Measurements from ENCODE around the gene TMEM52B. TPM values are rescaled to one million over a fixed set of nuclear protein-coding genes. Genes with fewer than 3 reads are reported as not detected.
"Not testable (repeated sequence)": the region's sequence is repeated elsewhere in the genome, so short reads cannot be mapped to it uniquely, and the experiment has no call there.

The TMEM52B gene
- total RNA-seq, 1 donor from 2014 or later: not detected

- Mint-ChIP-seq H3K4me3 (no peak overlapping the region), H3K27me3 (ENCODE audit: low read depth) (peaks cover 5% of the 10 kb centered on the region), H3K9me3 (no peaks in the 10 kb centered on the region), H3K4me1 (peaks cover 4% of the 10 kb centered on the region), H3K27ac (ENCODE audit: unreplicated experiment) (no peak overlapping the region), H3K36me3 (ENCODE audit: low read depth) (no peaks in the 10 kb centered on the region)
- DNase-seq (ENCODE audit: low read depth, low spot score): peak; percentile 22
- peak; percentile 85 for TF ChIP-seq CTCF (conservative IDR thresholded peaks at IDR 0.05)
Observed at GRCh38 chr12:10190558-10191388, 11.9 kb downstream of the TMEM52B start.

GRCh38 chr12:10191865-10192264 is 13.0 kb downstream of the TMEM52B start:
- H3K4me3 Mint-ChIP-seq: no peak overlapping the region
- no peak overlapping the region for H3K27ac Mint-ChIP-seq (ENCODE audit: unreplicated experiment)
- H3K36me3 Mint-ChIP-seq (ENCODE audit: low read depth): no peaks in the 10 kb centered on the region
- no peak for TF ChIP-seq CTCF (conservative IDR thresholded peaks at IDR 0.05)
- peaks cover 4% of the 10 kb centered on the region for H3K4me1 Mint-ChIP-seq
- no peaks in the 10 kb centered on the region for H3K9me3 Mint-ChIP-seq
- peaks cover 5% of the 10 kb centered on the region for H3K27me3 Mint-ChIP-seq (ENCODE audit: low read depth)
- DNase-seq (ENCODE audit: low read depth, low spot score): no peak

- no peak for DNase-seq (ENCODE audit: low read depth, low spot score)
- no peak for TF ChIP-seq CTCF (conservative IDR thresholded peaks at IDR 0.05)
- Mint-ChIP-seq H3K36me3 (ENCODE audit: low read depth) (no peaks in the 10 kb centered on the region), H3K27me3 (ENCODE audit: low read depth) (peaks cover 5% of the 10 kb centered on the region), H3K4me3 (no peak overlapping the region), H3K4me1 (peaks cover 4% of the 10 kb centered on the region), H3K9me3 (no peaks in the 10 kb centered on the region), H3K27ac (ENCODE audit: unreplicated experiment) (no peak overlapping the region)
Observed at GRCh38 chr12:10194160-10194670, 15.4 kb downstream of the TMEM52B start.

GRCh38 chr12:10196210-10196609 is 17.4 kb downstream of the TMEM52B start:
- Mint-ChIP-seq H3K4me3 (no peak overlapping the region), H3K27me3 (ENCODE audit: low read depth) (peaks cover 5% of the 10 kb centered on the region), H3K4me1 (no peaks in the 10 kb centered on the region), H3K36me3 (ENCODE audit: low read depth) (no peaks in the 10 kb centered on the region), H3K9me3 (no peaks in the 10 kb centered on the region), H3K27ac (ENCODE audit: unreplicated experiment) (no peak overlapping the region)
- TF ChIP-seq CTCF (conservative IDR thresholded peaks at IDR 0.05): no peak
- no peak for DNase-seq (ENCODE audit: low read depth, low spot score)

- TF ChIP-seq CTCF (conservative IDR thresholded peaks at IDR 0.05): no peak
- Mint-ChIP-seq H3K36me3 (ENCODE audit: low read depth) (no peaks in the 10 kb centered on the region), H3K4me1 (no peaks in the 10 kb centered on the region), H3K9me3 (no peaks in the 10 kb centered on the region), H3K27ac (ENCODE audit: unreplicated experiment) (no peak overlapping the region), H3K4me3 (no peak overlapping the region), H3K27me3 (ENCODE audit: low read depth) (peaks cover 3% of the 10 kb centered on the region)
- no peak for DNase-seq (ENCODE audit: low read depth, low spot score)
Observed at GRCh38 chr12:10197879-10198278, 19.0 kb downstream of the TMEM52B start.

- DNase-seq (ENCODE audit: low read depth, low spot score); H3K4me3 Mint-ChIP-seq; H3K4me1 Mint-ChIP-seq; H3K9me3 Mint-ChIP-seq; H3K27me3 Mint-ChIP-seq (ENCODE audit: low read depth); H3K27ac Mint-ChIP-seq (ENCODE audit: unreplicated experiment); H3K36me3 Mint-ChIP-seq (ENCODE audit: low read depth): not testable (repeated sequence)
Observed at GRCh38 chr12:10204495-10204894, 25.7 kb downstream of the TMEM52B start.
